SK-N-DZ (cell line): ENCODE measurements around the gene MAML2.

Experiments used
- DNase-seq: peaks from one replicate; pipeline ENCODE4 v3.0.0-alpha.2; 2015; ENCODE audit warnings: low spot score

MAML2 gene

GRCh38 chr11:96104496-96104895, 238.5 kb downstream of the MAML2 start:
- DNase-seq: no peak

GRCh38 chr11:96103721-96104120, 239.3 kb downstream of the MAML2 start:
- DNase-seq: no peak

DNA sequence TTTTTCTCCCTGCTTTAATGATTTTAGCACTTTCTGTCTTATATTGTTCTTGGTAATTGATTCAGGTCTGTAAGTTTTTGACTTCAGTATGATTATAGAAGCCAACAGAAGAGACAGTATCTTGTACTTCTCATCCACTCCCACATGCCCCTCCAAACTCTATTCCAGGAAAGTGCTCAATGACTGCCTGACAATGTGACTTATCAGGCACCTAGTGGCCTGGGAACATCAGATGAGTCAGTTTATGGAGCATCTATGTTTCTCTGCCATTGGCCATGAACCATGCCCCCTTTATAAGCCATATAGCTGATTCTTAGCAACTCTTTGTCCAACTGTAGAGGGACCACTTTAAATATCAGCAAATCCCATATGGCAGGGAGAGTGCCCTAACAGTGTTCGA, 239.9 kb downstream of the MAML2 start:
- DNase-seq: no peak

DNA sequence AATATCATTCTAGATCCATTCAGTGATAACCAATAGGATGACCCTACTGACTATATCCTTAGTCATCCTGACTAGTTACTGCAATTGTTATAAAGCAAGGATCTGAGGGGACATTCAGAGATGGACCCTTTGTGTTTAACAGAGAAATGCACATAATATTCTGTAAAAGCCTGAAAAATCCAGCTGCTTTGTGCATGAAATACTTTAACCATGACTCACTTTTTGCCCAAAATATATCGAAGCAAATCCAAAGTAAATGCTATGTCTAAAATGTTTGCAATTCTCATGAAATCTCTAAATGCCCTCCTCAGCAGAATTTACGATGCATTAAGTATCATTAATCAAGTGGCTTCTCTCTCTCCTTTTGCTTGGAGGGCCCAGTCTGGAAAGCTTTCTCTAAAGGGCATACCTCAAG, 240.3 kb downstream of the MAML2 start:
- no peak for DNase-seq

- no peak for DNase-seq
Observed at GRCh38 chr11:96101146-96101545, 241.8 kb downstream of the MAML2 start.

- no peak for DNase-seq
Observed at GRCh38 chr11:96098511-96099241, 244.3 kb downstream of the MAML2 start.

- no peak for DNase-seq
Observed at GRCh38 chr11:96097844-96098421, 245.1 kb downstream of the MAML2 start.

DNA sequence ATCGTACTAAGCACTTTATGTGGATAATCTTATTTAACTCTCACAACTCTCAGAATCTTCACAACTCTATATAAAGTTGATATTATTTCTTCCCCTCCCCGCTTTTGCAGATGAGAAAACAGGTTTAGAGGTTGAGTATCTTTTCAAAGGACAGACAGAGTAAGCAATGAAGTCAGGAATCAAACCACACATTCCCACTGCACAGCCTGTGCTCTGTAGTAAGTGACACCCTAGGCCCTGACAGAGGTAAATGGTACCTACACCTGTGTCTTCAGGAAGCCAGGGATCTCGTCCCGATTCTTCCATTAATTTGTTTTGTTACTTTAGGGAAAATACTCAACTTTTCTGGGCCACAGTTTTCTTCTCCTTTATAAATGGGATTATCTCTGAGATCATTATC, 246.6 kb downstream of the MAML2 start:
- DNase-seq: no peak

DNA sequence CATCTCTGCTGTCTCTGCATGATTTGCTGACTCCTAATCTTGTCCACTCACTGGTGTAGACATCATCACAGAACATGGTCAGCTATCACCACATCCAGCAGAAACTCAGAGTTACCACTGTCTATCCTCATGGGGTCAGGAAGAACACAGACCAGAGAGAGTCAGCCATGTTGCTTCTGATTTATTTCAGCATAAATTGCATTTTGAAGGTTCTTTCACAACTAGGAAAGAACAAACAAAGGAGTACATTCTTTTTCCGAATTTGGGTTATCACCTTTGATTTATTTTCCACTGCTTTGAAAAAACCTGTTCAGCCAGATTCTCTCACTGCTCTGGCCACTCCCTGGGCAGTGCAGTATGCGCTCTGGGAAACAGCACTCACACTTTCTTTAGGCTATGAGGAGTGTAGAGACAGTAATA, 247.1 kb downstream of the MAML2 start:
- no peak for DNase-seq

DNA sequence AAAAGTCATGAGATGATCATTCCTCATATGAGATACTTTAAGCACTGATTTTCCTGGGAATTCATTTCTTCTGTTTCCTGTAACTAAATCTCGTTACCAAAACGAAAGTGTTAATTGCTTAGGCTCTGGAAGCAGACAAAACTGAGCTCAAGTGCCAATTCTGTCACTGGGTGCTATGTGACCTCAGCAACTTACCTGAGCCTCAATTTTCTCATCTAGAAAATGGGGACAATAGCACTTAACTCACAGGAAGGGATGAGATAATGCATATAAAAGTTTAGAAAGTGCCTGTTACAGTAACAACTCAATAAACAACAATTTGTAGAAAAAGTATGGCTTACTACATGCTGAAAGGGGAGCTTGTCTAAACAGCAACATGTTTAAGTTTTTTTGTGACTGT, 248.8 kb downstream of the MAML2 start:
- no peak for DNase-seq

GRCh38 chr11:96092511-96092910, 250.5 kb downstream of the MAML2 start:
- no peak for DNase-seq

DNA sequence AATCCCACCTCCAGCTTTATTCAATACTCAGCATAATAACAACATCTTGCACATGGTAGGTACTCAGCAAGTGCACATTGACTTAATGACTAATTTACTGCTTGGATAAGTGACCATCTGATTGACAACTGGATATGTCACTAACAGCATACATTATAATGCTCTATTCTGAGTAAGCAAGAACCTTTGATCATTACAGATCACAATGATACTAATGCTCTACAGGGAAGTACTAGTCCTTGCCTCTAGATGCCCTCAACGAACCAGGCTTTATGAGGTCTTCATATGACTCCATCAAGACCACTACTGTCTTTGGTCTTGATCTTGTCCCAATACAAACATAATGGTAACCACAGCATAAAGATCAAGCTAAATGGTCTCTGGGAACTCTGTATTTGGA, 251.5 kb downstream of the MAML2 start:
- no peak for DNase-seq

DNA sequence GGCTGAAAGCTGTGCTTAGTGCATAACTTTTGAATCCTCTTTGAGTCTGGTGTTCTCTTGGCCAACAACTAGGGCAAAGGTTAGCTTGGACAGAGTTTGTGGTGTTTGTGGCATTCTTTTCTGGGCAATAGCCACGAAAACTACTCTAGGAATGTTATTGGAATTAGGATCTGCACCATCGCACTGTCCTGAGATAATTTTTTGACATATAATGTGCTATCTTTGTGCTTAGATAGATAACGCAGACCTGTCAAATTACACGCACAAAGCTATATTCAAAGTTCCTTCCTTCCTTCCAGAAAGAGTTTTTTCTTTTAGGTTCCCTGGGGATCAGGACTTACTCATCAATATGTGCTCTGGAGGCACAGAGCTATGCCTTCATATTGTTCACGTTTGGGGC, 252.3 kb downstream of the MAML2 start:
- DNase-seq: no peak

GRCh38 chr11:96088914-96089313, 254.1 kb downstream of the MAML2 start:
- DNase-seq: no peak

GRCh38 chr11:96086111-96086510, 256.9 kb downstream of the MAML2 start:
- no peak for DNase-seq

- DNase-seq: no peak
Observed at GRCh38 chr11:96085319-96085930, 257.6 kb downstream of the MAML2 start.

GRCh38 chr11:96084610-96085318, 258.2 kb downstream of the MAML2 start:
- DNase-seq: no peak

DNA sequence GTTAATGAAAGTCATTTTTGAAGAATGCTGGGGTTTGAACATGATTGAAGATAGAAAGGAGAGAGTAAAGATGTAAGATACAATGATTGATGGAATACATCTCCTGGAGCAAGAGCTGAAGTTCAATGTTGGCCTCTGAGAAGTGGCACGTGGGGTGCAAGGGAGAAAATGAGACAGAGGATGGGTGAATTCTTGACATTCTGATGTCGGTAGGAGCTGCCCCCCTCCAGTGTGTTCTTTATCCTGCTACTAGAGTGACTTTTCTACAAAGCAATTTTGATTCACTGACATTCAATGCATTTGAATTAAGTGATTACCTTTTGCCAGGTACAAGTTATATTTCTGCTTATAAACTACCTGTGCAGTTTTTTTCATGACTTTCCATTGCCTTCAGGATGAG, 260.1 kb downstream of the MAML2 start:
- DNase-seq: no peak

DNA sequence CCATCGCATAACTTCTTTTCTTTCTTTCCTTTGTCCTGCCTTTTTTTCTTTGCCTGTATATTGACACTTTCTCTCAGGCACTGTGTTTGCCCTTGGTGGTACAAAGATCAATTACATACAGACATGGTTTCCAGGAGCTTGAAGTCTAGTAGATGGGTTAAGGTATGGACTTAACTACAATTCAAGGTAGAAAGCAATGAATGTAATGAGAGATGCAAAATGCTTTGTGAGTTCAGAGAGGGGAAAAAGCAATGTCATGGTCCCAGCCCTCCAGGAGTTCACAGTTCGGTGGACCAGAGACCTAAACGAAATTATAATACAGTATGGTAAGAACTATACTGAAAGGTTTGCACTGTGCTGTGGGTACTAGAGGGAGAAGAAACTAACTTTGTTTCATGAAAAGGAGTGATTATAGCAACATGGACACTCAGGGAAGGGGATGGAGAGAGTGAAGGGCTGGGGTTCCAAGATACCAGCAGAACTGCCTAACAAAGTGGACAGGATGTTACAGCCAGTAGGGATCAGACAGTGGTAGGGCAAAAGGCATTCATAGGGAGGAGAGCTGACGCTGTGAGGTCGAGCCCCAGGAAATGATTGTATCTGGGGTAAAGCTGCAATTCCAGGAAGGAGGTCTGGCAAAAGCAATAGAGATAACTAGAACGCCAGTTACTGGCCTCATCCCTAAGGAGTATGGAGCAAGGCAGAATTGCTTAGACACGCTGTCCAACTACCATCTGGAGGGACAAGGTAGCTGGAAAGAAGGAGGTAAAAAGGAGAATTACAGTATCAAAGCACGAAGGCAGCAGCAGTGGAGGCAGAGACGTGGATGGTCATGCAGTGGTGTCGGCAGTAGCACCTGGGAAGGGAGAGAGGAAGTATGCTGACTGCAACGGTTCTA, 260.7 kb downstream of the MAML2 start:
- no peak for DNase-seq

DNA sequence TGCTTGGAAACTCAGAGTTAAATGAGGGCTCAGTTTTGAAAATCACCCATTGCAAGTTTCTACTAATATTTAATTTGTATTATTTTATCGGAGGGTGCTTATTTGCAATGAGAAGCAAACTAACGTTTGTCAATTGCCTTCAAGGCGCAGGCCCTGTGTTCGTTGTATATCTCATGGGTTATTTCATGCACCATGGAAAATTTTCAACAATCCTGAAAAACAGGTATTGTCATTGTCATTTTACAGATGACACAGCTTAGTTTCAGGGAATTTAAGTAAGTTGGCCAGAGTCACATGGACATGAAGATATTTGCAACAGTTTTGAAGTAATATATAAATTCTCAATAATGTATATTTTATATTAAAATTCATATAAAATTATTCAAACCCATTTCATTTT, 261.4 kb downstream of the MAML2 start:
- DNase-seq: no peak

DNA sequence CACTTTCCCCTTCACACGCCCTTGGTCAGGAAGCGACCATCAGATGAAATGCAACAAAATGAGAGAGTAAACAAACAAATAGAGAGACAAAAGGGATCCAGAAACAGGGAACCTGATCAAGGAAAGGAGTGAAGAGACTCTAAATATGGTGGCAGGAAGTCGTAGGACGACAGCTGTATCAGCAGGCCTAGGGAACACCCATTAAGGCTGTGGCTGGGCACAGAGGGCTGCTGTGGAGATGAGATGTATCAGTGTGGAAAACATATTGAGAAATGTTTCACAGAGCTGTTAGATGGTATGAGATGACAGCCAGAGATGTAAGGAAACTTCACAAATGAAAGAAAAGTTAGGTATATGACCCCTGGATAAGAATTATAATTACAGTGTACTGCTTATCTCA, 263.3 kb downstream of the MAML2 start:
- DNase-seq: no peak
